H1 (cell line): Measurements from ENCODE around the gene APLP2. TPM values are rescaled to one million over a fixed set of nuclear protein-coding genes. Genes with fewer than 3 reads are reported as not detected.

Experiments used
- BRCA1 ChIP-seq: IDR thresholded peaks from 2 replicates; pipeline ENCODE4 v1.6.1; 2012; ENCODE audit warnings: low read depth, low read length, improper control_type of control experiment
- CREB1 ChIP-seq: IDR thresholded peaks from 2 replicates; pipeline ENCODE4 v1.6.1; 2012; ENCODE audit warnings: inconsistent platforms
- GTF2F1 ChIP-seq: IDR thresholded peaks from 2 replicates; pipeline ENCODE4 v1.6.1; 2012; ENCODE audit warnings: low read depth, low read length, improper control_type of control experiment, borderline replicate concordance
- HDAC2 ChIP-seq, 2 experiments: fragments of 300-600 bp in 1 of 2; sonication (generic) in 1 of 2; IDR thresholded peaks; 2 replicates each; pipeline ENCODE4 v1.6.1; 2011 to 2012; ENCODE audit warnings: low read depth in 2 of 2, low read length in 2 of 2, mild to moderate bottlenecking in 2 of 2, moderate library complexity in 2 of 2, borderline replicate concordance in 1 of 2, inconsistent platforms in 1 of 2
- JUN ChIP-seq: IDR thresholded peaks from 2 replicates; pipeline ENCODE4 v1.6.1; 2011; ENCODE audit warnings: low read depth, mild to moderate bottlenecking, improper control_type of control experiment, low read length
- JUND ChIP-seq: IDR thresholded peaks from 2 replicates; pipeline ENCODE4 v1.6.1; 2011; ENCODE audit warnings: mild to moderate bottlenecking, improper control_type of control experiment, low read length
- KDM1A ChIP-seq: fragments of 200-600, 300-600 bp; sonication (generic); IDR thresholded peaks from 2 replicates; pipeline ENCODE4 v1.7.1; 2016; ENCODE audit warnings: mild to moderate bottlenecking, low read length, borderline replicate concordance
- SRF ChIP-seq: IDR thresholded peaks from 2 replicates; pipeline ENCODE4 v1.6.1; 2011; ENCODE audit warnings: mild to moderate bottlenecking, low read depth, low read length, moderate library complexity
- polyA plus RNA-seq, 7 experiments: library from polyadenylated mRNA; depleted of rRNA in 3 of 7; stranded (reverse) in 5 of 7; unstranded in 2 of 7; fragments of >200 nt in 5 of 7; fragments of 200-250 nt in 2 of 7; gene quantifications; 1 replicate in 5 of 7; 2 replicates in 1 of 7; 4 replicates in 1 of 7; pipeline versions ENCODE4 v1.2.1 to v1.2.3, GENCODE V29; 2011 to 2013; ENCODE audit warnings: missing spikeins in 2 of 7, mixed read lengths in 2 of 7
- total RNA-seq: library from RNA; stranded (reverse); fragmentation: NEBNext Ultra II Directional; extraction: Animal tissue kit (Norgen Biotek cat#: 25700); gene quantifications from 2 replicates; pipeline ENCODE4 v1.2.1, GENCODE V29; 2021
- TF ChIP-seq, protein P1 (sequence below): fragments of 300-600 bp; sonication (generic); IDR thresholded peaks from 2 replicates; pipeline ENCODE4 v1.7.1; 2012; ENCODE audit warnings: low read length, moderate library complexity, mild to moderate bottlenecking, inconsistent platforms; ENCODE audit not compliant: insufficient replicate concordance

APLP2 gene
- total and polyA plus RNA-seq, 2 of the 8 experiments (the other 6 are each of a cell fraction or from before 2014, with no cell fraction given), result 222 to 315 TPM

DNA sequence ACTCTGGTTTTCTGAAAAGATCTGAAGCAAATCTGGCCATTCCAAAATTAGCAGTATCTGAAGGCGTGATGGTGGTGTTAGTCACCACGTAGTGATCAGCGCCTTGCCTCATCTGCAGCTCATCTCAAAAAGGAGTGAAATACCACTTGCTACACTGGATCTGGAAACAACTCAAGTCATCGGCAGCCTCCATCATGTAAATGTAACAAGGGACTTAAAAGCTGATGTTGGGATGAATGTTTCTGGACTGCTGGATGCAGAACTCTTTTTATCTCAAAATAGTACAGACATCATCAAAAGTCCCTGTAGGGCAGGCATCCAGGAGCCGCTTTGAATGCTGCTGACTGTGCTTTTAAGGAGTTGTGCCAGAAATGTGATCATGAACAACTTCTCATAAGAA, 14.1 kb upstream of the APLP2 start (continued):
- TF ChIP-seq, protein P1, sequence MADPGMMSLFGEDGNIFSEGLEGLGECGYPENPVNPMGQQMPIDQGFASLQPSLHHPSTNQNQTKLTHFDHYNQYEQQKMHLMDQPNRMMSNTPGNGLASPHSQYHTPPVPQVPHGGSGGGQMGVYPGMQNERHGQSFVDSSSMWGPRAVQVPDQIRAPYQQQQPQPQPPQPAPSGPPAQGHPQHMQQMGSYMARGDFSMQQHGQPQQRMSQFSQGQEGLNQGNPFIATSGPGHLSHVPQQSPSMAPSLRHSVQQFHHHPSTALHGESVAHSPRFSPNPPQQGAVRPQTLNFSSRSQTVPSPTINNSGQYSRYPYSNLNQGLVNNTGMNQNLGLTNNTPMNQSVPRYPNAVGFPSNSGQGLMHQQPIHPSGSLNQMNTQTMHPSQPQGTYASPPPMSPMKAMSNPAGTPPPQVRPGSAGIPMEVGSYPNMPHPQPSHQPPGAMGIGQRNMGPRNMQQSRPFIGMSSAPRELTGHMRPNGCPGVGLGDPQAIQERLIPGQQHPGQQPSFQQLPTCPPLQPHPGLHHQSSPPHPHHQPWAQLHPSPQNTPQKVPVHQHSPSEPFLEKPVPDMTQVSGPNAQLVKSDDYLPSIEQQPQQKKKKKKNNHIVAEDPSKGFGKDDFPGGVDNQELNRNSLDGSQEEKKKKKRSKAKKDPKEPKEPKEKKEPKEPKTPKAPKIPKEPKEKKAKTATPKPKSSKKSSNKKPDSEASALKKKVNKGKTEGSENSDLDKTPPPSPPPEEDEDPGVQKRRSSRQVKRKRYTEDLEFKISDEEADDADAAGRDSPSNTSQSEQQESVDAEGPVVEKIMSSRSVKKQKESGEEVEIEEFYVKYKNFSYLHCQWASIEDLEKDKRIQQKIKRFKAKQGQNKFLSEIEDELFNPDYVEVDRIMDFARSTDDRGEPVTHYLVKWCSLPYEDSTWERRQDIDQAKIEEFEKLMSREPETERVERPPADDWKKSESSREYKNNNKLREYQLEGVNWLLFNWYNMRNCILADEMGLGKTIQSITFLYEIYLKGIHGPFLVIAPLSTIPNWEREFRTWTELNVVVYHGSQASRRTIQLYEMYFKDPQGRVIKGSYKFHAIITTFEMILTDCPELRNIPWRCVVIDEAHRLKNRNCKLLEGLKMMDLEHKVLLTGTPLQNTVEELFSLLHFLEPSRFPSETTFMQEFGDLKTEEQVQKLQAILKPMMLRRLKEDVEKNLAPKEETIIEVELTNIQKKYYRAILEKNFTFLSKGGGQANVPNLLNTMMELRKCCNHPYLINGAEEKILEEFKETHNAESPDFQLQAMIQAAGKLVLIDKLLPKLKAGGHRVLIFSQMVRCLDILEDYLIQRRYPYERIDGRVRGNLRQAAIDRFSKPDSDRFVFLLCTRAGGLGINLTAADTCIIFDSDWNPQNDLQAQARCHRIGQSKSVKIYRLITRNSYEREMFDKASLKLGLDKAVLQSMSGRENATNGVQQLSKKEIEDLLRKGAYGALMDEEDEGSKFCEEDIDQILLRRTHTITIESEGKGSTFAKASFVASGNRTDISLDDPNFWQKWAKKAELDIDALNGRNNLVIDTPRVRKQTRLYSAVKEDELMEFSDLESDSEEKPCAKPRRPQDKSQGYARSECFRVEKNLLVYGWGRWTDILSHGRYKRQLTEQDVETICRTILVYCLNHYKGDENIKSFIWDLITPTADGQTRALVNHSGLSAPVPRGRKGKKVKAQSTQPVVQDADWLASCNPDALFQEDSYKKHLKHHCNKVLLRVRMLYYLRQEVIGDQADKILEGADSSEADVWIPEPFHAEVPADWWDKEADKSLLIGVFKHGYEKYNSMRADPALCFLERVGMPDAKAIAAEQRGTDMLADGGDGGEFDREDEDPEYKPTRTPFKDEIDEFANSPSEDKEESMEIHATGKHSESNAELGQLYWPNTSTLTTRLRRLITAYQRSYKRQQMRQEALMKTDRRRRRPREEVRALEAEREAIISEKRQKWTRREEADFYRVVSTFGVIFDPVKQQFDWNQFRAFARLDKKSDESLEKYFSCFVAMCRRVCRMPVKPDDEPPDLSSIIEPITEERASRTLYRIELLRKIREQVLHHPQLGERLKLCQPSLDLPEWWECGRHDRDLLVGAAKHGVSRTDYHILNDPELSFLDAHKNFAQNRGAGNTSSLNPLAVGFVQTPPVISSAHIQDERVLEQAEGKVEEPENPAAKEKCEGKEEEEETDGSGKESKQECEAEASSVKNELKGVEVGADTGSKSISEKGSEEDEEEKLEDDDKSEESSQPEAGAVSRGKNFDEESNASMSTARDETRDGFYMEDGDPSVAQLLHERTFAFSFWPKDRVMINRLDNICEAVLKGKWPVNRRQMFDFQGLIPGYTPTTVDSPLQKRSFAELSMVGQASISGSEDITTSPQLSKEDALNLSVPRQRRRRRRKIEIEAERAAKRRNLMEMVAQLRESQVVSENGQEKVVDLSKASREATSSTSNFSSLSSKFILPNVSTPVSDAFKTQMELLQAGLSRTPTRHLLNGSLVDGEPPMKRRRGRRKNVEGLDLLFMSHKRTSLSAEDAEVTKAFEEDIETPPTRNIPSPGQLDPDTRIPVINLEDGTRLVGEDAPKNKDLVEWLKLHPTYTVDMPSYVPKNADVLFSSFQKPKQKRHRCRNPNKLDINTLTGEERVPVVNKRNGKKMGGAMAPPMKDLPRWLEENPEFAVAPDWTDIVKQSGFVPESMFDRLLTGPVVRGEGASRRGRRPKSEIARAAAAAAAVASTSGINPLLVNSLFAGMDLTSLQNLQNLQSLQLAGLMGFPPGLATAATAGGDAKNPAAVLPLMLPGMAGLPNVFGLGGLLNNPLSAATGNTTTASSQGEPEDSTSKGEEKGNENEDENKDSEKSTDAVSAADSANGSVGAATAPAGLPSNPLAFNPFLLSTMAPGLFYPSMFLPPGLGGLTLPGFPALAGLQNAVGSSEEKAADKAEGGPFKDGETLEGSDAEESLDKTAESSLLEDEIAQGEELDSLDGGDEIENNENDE, result no peak
- TF ChIP-seq SRF, result no peak
- TF ChIP-seq JUND, result no peak
- no peak for TF ChIP-seq BRCA1
- TF ChIP-seq CREB1, result no peak
- TF ChIP-seq GTF2F1, result no peak
- TF ChIP-seq HDAC2 (IDR thresholded peaks at IDR 0.05; ENCODE audit: borderline replicate concordance in 1 of 2, low read depth in 2 of 2, low read length in 2 of 2), result no peak
- TF ChIP-seq JUN, result no peak
- TF ChIP-seq KDM1A, result no peak
